Measurements from ENCODE around the gene EVL. TPM values are rescaled to one million over a fixed set of nuclear protein-coding genes. Genes with fewer than 3 reads are reported as not detected.

EVL gene
- total RNA-seq, 4 donors from 2014 or later: 33.7 to 148 (median 56.1) TPM

DNA sequence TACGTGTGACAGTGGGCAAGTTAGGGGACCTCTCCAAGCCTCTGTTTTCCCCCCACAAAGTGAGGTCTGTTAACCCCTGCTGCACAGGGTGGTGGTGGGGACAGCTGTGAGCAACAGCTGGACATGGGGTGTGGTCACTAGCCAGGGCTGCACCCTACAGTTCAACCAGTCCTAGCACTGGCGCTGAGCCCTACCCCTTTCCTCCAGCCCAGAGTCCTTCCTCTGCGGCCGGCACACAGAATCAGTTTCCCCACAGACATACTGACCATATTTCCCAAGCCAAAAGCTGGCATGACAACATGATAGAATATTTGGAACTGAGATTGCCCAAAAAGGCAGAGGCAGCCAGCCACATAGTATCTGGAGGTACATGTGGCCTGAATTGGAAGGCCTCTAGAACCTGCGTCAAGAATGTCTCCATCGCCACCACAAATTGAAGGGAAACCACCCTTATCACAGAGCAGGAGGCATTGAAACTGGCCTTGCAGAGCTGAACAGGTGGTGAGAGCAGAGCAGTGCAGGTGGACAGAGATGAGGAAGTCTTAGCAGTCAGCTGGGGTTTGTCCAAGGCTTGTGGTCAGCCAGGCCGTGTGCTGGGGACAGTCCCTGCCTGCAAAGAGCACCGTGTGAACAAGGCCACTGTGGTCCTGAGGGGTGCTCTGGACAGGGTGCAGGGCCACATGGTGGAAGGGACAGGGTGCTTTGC, 73.0 kb downstream of the EVL start:
- no peak for DNase-seq (ENCODE audit: low spot score)
- TF ChIP-seq, protein P1, sequence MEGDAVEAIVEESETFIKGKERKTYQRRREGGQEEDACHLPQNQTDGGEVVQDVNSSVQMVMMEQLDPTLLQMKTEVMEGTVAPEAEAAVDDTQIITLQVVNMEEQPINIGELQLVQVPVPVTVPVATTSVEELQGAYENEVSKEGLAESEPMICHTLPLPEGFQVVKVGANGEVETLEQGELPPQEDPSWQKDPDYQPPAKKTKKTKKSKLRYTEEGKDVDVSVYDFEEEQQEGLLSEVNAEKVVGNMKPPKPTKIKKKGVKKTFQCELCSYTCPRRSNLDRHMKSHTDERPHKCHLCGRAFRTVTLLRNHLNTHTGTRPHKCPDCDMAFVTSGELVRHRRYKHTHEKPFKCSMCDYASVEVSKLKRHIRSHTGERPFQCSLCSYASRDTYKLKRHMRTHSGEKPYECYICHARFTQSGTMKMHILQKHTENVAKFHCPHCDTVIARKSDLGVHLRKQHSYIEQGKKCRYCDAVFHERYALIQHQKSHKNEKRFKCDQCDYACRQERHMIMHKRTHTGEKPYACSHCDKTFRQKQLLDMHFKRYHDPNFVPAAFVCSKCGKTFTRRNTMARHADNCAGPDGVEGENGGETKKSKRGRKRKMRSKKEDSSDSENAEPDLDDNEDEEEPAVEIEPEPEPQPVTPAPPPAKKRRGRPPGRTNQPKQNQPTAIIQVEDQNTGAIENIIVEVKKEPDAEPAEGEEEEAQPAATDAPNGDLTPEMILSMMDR (IDR thresholded peaks at IDR 0.05): no peak
- no peak for ATAC-seq (ENCODE audit: low FRiP score)

DNA sequence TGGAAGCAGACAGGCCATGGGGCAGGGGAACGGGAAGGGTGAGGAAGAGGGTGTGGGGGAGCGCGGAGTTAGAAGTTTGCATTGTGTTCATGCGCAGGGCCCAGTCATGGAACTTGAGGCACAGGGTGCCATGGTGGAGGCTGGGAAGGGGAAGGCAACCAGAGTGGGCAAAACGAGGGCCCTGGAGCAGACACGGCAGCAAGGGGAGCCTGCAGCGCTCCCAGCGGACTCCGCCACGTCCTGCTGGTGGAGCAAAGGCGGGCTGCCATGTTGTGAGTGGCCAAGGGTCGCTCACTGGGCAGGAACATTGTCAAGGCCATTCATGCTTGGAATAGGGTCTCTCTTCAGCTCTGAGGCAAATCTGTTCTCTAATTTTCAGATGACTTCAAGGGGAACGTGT, 73.7 kb downstream of the EVL start:
- TF ChIP-seq, protein P1 (IDR thresholded peaks at IDR 0.05): no peak
- ATAC-seq (ENCODE audit: low FRiP score): no peak
- DNase-seq (ENCODE audit: low spot score): no peak

DNA sequence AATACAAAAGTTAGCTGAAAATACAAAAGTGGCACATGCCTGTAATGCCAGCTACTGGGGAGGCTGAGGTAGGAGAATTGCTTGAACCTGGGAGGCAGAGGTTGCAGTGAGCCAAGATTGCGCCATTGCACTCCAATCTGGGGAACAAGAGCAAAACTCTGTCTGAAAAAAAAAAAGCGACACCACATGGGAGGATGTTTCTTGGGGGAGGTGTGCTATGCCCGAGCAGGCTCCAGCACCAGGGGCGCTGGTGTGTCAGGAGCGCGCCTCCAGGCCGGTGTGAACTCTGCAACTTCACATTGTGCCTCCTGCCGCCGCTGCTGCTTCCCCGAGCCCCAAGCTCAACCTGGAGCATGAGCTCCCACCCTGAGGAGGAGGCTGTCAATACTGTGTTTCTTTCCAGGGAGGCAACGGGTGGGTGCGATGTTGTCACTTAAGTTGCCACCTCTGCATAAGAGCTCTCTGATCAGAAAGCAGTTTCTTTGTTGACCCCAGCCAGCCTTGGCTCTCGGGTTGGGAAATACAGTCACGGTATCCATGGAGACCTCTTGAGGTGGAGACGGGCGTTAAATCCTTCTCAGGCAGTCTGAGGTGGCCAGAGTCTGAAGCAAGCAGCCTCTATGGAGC, 75.3 kb downstream of the EVL start:
- TF ChIP-seq, protein P1 (IDR thresholded peaks at IDR 0.05): no peak
- DNase-seq (ENCODE audit: low spot score) (no peak), ATAC-seq (ENCODE audit: low FRiP score) (peak; percentile 58)

DNA sequence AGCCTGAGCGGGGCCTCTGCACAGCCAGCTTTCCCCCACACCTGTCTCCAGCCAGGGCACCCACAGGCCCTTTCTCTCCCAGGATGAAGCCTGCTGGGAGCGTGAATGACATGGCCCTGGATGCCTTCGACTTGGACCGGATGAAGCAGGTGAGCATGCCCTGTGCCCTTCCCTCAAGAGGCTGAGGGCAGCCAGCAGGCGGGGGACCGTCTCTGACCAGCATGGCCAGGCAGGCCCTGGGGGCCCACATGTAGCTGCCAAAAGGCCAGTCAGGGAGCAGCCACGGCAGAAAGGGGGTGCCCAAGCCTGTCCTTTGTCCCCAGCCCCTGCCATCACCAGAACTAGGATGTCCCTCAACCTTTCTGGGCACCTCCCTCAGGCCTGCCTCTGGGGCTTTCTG, 75.9 kb downstream of the EVL start:
- no peak for DNase-seq (ENCODE audit: low spot score)
- ATAC-seq (ENCODE audit: low FRiP score): no peak
- TF ChIP-seq, protein P1 (IDR thresholded peaks at IDR 0.05): no peak

DNA sequence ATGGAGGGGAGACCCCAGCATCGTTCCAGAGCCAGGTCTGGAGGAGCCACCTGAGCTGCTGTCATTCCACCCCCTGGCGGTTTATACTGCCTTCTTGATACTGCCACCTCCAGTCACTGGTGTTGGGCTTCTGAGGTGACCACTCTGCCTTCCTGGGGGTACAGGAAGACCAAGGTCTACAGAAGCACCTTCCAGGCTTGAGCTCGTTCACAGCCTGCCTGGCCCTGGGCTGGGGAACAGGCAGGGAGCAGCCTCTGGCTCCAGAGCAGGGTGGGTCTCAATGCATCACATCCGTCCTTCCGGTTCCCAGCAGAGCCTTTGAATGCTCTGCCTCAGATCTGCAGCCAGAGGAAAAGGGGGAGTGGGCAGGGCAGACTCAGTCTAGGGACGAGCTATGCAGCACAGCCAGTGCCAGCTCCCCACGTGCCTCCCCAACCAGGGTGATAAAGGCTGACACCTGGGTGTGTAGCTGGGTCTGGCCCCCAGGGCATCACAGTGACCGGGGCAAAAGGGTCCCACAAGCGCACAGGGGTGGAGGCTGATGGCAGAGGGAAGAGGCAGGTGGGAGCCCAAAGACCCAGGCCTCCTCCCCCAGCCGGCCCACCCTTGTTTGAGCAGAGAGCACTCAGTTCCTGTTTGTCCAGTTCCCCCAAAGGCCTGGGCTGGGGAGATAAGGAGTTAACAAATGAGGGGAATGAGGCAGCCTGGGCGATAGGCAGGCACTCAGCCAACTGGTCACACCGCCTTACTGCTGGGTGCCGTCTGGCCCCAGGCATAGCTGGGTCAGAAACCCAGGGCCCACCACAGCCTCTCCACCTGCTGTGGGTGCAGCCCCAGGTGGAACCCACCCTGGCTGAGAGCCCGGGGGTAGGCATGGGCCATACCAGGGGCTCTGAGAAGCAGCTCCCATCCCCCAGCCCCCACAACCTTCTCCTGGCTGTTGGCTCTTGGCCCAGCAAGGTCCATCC, 77.1 kb downstream of the EVL start:
- DNase-seq (ENCODE audit: low spot score): no peak
- no peak for ATAC-seq (ENCODE audit: low FRiP score)
- TF ChIP-seq, protein P1 (IDR thresholded peaks at IDR 0.05): no peak

DNA sequence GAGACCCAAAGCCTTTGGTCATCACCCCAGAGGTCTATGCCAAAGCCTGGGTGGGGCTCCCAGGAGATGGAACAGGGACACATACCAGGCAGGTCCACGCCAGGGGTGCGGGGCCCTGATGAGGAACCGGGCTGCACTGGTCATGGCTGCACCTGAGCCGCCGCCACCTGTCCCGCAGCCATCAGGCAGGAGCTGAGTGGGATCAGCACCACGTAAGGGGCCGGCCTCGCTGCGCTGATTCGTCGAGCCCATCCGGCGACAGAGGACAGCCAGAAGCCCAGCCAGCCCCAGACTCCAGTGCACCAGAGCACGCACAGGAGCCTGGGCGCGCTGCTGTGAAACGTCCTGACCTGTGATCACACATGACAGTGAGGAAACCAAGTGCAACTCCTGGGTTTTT, 78.3 kb downstream of the EVL start:
- no peak for DNase-seq (ENCODE audit: low spot score)
- TF ChIP-seq, protein P1 (IDR thresholded peaks at IDR 0.05): no peak
- ATAC-seq (ENCODE audit: low FRiP score): no peak
